Mesenchymal stem cell (in vitro differentiated cells and primary cell): Measurements from ENCODE around the gene RAB22A.

Source experiments
- DNase-seq: peaks from one replicate; pipeline ENCODE4 v3.0.0-alpha.2; 2013
- H2AFZ ChIP-seq: one replicate; pipeline ENCODE4 v1.6.1; 2013; ENCODE audit warnings: low read depth, mild to moderate bottlenecking, control low read depth, inconsistent platforms, low read length, moderate library complexity
- H2AK5ac ChIP-seq: 2 replicates; pipeline ENCODE4 v1.6.1; 2013; ENCODE audit warnings: low read length, moderate library complexity, mild to moderate bottlenecking, inconsistent platforms; ENCODE audit not compliant: severe bottlenecking
- H2BK120ac ChIP-seq: one replicate; pipeline ENCODE4 v1.6.1; 2013; ENCODE audit warnings: low read depth, mild to moderate bottlenecking, inconsistent platforms, low read length, moderate library complexity
- H2BK12ac ChIP-seq, 2 experiments: one replicate each; pipeline ENCODE4 v1.6.1; 2013; ENCODE audit warnings: inconsistent platforms in 2 of 2, low read length in 2 of 2, mild to moderate bottlenecking in 2 of 2, moderate library complexity in 2 of 2, control low read depth in 1 of 2
- H2BK15ac ChIP-seq: one replicate; pipeline ENCODE4 v1.6.1; 2013; ENCODE audit warnings: mild to moderate bottlenecking, low read depth, inconsistent platforms; ENCODE audit not compliant: poor library complexity, severe bottlenecking
- H2BK5ac ChIP-seq: 2 replicates; pipeline ENCODE4 v1.6.1; 2013; ENCODE audit warnings: low read depth, mild to moderate bottlenecking, low read length, control low read depth, inconsistent platforms; ENCODE audit not compliant: poor library complexity, severe bottlenecking
- H3K14ac ChIP-seq, 2 experiments: one replicate each; pipeline ENCODE4 v1.6.1; 2013; ENCODE audit warnings: inconsistent platforms in 2 of 2, low read length in 2 of 2, control low read depth in 1 of 2, mild to moderate bottlenecking in 1 of 2, moderate library complexity in 1 of 2
- H3K18ac ChIP-seq, 2 experiments: one replicate each; pipeline ENCODE4 v1.6.1; 2013; ENCODE audit warnings: inconsistent platforms in 2 of 2, low read length in 2 of 2, control low read depth in 1 of 2, low read depth in 1 of 2, mild to moderate bottlenecking in 1 of 2
- H3K23ac ChIP-seq, 2 experiments: one replicate each; pipeline ENCODE4 v1.6.1; 2013; ENCODE audit warnings: inconsistent platforms in 2 of 2, low read length in 2 of 2, mild to moderate bottlenecking in 2 of 2, moderate library complexity in 2 of 2, control low read depth in 1 of 2
- H3K27ac ChIP-seq: 2 replicates; pipeline ENCODE4 v1.5.1; 2013; ENCODE audit warnings: mild to moderate bottlenecking, moderate library complexity, low read length, control low read depth, inconsistent platforms; ENCODE audit not compliant: poor library complexity, severe bottlenecking
- H3K27me3 ChIP-seq, 2 experiments: 2 replicates each; pipeline versions ENCODE4 v1.6.1 to v1.7.0; 2013; ENCODE audit warnings: low read length in 2 of 2, mild to moderate bottlenecking in 2 of 2, moderate library complexity in 2 of 2, control low read depth in 1 of 2, inconsistent platforms in 1 of 2; ENCODE audit not compliant: control insufficient read depth in 1 of 2, insufficient read depth in 1 of 2
- H3K36me3 ChIP-seq, 2 experiments: 2 replicates each; pipeline versions ENCODE4 v1.6.1 to v1.7.0; 2013; ENCODE audit warnings: low read length in 2 of 2, control low read depth in 1 of 2, inconsistent platforms in 1 of 2, low read depth in 1 of 2, mild to moderate bottlenecking in 1 of 2; ENCODE audit not compliant: insufficient read depth in 2 of 2, control insufficient read depth in 1 of 2
- H3K4ac ChIP-seq, 2 experiments: one replicate each; pipeline ENCODE4 v1.6.1; 2013; ENCODE audit warnings: inconsistent platforms in 2 of 2, low read length in 2 of 2, mild to moderate bottlenecking in 2 of 2, moderate library complexity in 2 of 2, control low read depth in 1 of 2, low read depth in 1 of 2
- H3K4me1 ChIP-seq: 2 replicates; pipeline ENCODE4 v1.6.1; 2013; ENCODE audit warnings: low read depth, low read length, control low read depth; ENCODE audit not compliant: control insufficient read depth, insufficient read depth
- H3K4me2 ChIP-seq: 2 replicates; pipeline ENCODE4 v1.6.1; 2013; ENCODE audit warnings: low read length, mild to moderate bottlenecking, inconsistent platforms; ENCODE audit not compliant: poor library complexity, severe bottlenecking
- H3K4me3 ChIP-seq, 2 experiments: 2 replicates each; pipeline versions ENCODE4 v1.5.1 to v1.7.0; 2013; ENCODE audit warnings: low read length in 2 of 2, mild to moderate bottlenecking in 2 of 2, control low read depth in 1 of 2, low read depth in 1 of 2; ENCODE audit not compliant: insufficient read depth in 1 of 2
- H3K79me1 ChIP-seq: replicated peaks from 2 replicates; pipeline ENCODE4 v1.6.1; 2013; ENCODE audit warnings: mild to moderate bottlenecking, control low read depth, low read length, inconsistent platforms; ENCODE audit not compliant: poor library complexity, severe bottlenecking
- H3K9ac ChIP-seq: 2 replicates; pipeline ENCODE4 v1.7.0; 2013; ENCODE audit warnings: mild to moderate bottlenecking, low read length, moderate library complexity
- H3K9me3 ChIP-seq: 2 replicates; pipeline ENCODE4 v1.7.0; 2013; ENCODE audit warnings: mild to moderate bottlenecking, low read length; ENCODE audit not compliant: control insufficient read depth
- H4K8ac ChIP-seq: one replicate; pipeline ENCODE4 v1.6.1; 2013; ENCODE audit warnings: inconsistent platforms, mild to moderate bottlenecking, low read length, moderate library complexity
- H4K91ac ChIP-seq: one replicate; pipeline ENCODE4 v1.6.1; 2013; ENCODE audit warnings: mild to moderate bottlenecking, low read length, inconsistent platforms
- WGBS: methylation state at CpG from one replicate; pipeline ENCODE4 v1.1.7; 2013; ENCODE audit warnings: mixed read lengths; 5-methylcytosine and 5-hydroxymethylcytosine counted together

The RAB22A gene

GRCh38 chr20:58377017-58377416, 67.5 kb downstream of the RAB22A start:
- Histone ChIP-seq H4K91ac (no peak overlapping the region), H3K27ac (no peak overlapping the region), H3K4me3 (no peak overlapping the region), H4K8ac (no peak overlapping the region), H2BK5ac (no peak overlapping the region), H3K23ac (no peak overlapping the region), H2AFZ (no peak overlapping the region), H2BK120ac (no peak overlapping the region), H2BK12ac (no peak overlapping the region), H2BK15ac (no peak overlapping the region), H3K4me2 (no peak overlapping the region), H3K14ac (no peak overlapping the region), H3K27me3 (peaks cover 0 to 8% of the 10 kb centered on the region in 2 experiments), H3K36me3 (no peaks in the 10 kb centered on the region), H3K18ac (no peak overlapping the region), H3K4me1 (peaks cover 2% of the 10 kb centered on the region), H3K9ac (no peak overlapping the region), H3K4ac (no peak overlapping the region), H3K79me1 (no peaks in the 10 kb centered on the region), H2AK5ac (no peak overlapping the region), H3K9me3 (peaks cover 6% of the 10 kb centered on the region)
- 43% methylated on average over 1 of the region's 1 CpG for WGBS
- DNase-seq = no peak

GRCh38 chr20:58377766-58378401, 68.4 kb downstream of the RAB22A start:
- no peak overlapping the region for H2BK5ac ChIP-seq
- WGBS = 91% methylated on average over 7 of the region's 7 CpGs
- H3K9ac ChIP-seq = no peak overlapping the region
- no peak overlapping the region for H3K23ac ChIP-seq
- no peak overlapping the region for H2BK15ac ChIP-seq
- H2AK5ac ChIP-seq = no peak overlapping the region
- H2BK12ac ChIP-seq = no peak overlapping the region
- no peak overlapping the region for H3K27ac ChIP-seq
- peaks cover 0 to 8% of the 10 kb centered on the region in 2 experiments for H3K27me3 ChIP-seq
- H3K79me1 ChIP-seq = no peaks in the 10 kb centered on the region
- no peak overlapping the region for H4K91ac ChIP-seq
- H3K36me3 ChIP-seq = no peaks in the 10 kb centered on the region
- no peak overlapping the region for H3K4me3 ChIP-seq
- H3K4me2 ChIP-seq = no peak overlapping the region
- no peak overlapping the region for H2AFZ ChIP-seq
- H2BK120ac ChIP-seq = no peak overlapping the region
- no peak overlapping the region for H4K8ac ChIP-seq
- peaks cover 7% of the 10 kb centered on the region for H3K9me3 ChIP-seq
- H3K18ac ChIP-seq = no peak overlapping the region
- DNase-seq = no peak
- H3K4ac ChIP-seq = no peak overlapping the region
- H3K14ac ChIP-seq = no peak overlapping the region
- peaks cover under 1% of the 10 kb centered on the region for H3K4me1 ChIP-seq

DNA sequence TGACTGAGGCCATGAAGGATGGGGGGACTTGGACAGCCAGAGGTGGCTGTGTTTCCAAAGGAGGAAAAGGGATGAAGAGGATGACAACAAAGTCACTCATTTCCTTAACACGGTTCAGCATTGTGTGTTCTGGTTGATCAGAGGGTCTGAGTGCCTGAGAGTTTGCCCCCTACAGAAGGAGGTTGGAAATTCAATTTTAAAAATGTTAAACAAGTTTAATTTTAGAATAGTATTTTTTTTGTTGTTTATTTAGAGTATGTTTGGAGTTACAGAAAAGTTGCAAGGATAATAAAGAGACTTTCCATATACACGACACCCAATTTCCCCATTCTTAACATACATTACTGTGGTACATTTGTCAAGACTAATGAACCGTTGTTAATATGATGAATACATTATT, 69.2 kb downstream of the RAB22A start:
- Histone ChIP-seq H2BK5ac (no peak overlapping the region), H3K4me1 (no peaks in the 10 kb centered on the region), H2BK120ac (no peak overlapping the region), H2AK5ac (no peak overlapping the region), H3K79me1 (no peaks in the 10 kb centered on the region), H2BK12ac (no peak overlapping the region), H3K14ac (no peak overlapping the region), H4K8ac (no peak overlapping the region), H3K9ac (no peak overlapping the region), H3K27ac (no peak overlapping the region), H3K36me3 (no peaks in the 10 kb centered on the region), H3K9me3 (peaks cover 7% of the 10 kb centered on the region), H3K4me3 (no peak overlapping the region), H3K27me3 (peaks cover 0 to 8% of the 10 kb centered on the region in 2 experiments), H4K91ac (no peak overlapping the region), H3K18ac (no peak overlapping the region), H2AFZ (no peak overlapping the region), H3K23ac (no peak overlapping the region), H3K4ac (no peak overlapping the region), H2BK15ac (no peak overlapping the region), H3K4me2 (no peak overlapping the region)
- WGBS = no CpG with 5 or more reads among the region's 3 CpGs
- DNase-seq = no peak

DNA sequence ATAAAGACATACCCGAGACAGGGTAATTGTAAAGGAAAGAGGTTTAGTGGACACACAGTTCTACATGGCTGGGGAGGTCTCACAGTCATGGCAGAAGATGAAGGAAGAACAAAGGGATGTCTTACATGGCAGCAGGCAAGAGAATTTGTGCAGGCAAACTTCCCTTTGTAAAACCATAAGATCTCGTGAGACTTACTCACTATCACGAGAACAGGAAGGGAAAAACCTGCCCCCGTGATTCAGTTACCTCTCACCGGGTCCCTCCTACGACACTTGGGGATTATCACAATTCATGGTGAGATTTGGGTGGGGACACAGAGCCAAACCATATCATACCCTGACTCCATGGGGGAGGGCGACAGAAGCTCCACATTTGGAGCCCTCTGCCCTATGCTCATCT, 72.1 kb downstream of the RAB22A start:
- WGBS = 90% methylated on average over 7 of the region's 7 CpGs
- Histone ChIP-seq H3K36me3 (no peaks in the 10 kb centered on the region), H2BK120ac (no peak overlapping the region), H3K27me3 (peaks cover 0 to 8% of the 10 kb centered on the region in 2 experiments), H2BK12ac (no peak overlapping the region), H2AFZ (no peak overlapping the region), H3K27ac (no peak overlapping the region), H3K79me1 (no peaks in the 10 kb centered on the region), H2BK5ac (no peak overlapping the region), H3K4me1 (no peaks in the 10 kb centered on the region), H3K9me3 (peaks cover 7% of the 10 kb centered on the region), H4K91ac (no peak overlapping the region), H3K4me2 (no peak overlapping the region), H3K4ac (no peak overlapping the region), H3K23ac (no peak overlapping the region), H3K4me3 (no peak overlapping the region), H2BK15ac (no peak overlapping the region), H4K8ac (no peak overlapping the region), H3K14ac (no peak overlapping the region), H3K9ac (no peak overlapping the region), H3K18ac (no peak overlapping the region), H2AK5ac (no peak overlapping the region)
- no peak for DNase-seq
